KOPT-K1 (cell line): ENCODE data around the gene SLC35F3.

Source experiments
- H3K27ac ChIP-seq: fragments of 200-600 bp; sonication (generic); 2 replicates; pipeline ENCODE4 v1.5.1; 2016; ENCODE audit warnings: antibody characterized with exemption, mild to moderate bottlenecking, low read depth, low read length; ENCODE audit not compliant: poor library complexity, severe bottlenecking
- H3K36me3 ChIP-seq: fragments of 200-600 bp; sonication (generic); 2 replicates; pipeline ENCODE4 v1.5.1; 2017; ENCODE audit warnings: antibody characterized with exemption, mild to moderate bottlenecking, low read length, moderate library complexity; ENCODE audit not compliant: insufficient read depth
- H3K9me3 ChIP-seq: fragments of 200-600 bp; sonication (generic); 2 replicates; pipeline ENCODE4 v1.5.1; 2017; ENCODE audit warnings: antibody characterized with exemption, low read length, mild to moderate bottlenecking; ENCODE audit not compliant: insufficient read depth, poor library complexity, severe bottlenecking

Gene SLC35F3

DNA sequence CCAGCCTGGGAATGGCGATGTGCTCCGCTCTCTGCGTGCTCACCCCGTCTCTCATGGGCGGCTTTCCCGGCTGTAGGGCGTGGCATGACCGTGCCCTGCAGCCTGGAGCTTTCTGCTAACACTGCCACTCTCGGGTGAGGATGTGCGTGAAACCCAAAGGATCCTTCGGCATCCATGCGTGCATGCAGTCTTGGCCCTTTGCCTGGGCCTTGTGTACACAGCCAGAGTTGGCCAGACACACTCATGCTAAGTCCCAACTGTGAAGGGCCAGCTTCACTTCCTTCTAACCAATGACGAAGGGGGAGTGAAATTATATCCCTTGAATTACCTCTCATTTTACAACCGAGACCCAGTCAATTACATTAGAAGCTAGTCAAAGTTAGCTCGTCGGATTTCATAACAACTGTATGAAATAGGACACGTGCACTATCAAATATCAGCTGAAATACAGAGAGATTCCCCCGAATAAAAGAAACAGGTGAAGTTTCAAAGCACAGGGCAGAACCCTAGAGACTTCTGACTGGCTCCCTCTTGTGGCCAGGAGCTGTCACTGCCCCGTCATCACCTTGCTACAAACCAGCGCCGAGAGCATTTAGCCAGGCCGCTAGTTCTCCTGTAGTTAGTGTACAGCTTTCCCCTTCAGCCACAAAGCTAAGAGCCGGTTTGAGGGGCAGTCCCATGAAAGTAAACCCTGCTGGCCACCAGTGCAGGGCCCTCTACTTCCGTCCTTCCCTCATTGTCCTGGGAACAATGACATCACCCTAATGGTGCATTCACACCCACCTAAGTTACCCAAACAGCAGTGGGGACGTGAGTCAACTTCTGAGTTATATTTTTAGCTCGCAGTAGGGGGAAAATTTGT is 405.4 kb downstream of the SLC35F3 start:
- Histone ChIP-seq H3K9me3 (no peaks in the 10 kb centered on the region), H3K36me3 (no peaks in the 10 kb centered on the region), H3K27ac (no peak overlapping the region)

DNA sequence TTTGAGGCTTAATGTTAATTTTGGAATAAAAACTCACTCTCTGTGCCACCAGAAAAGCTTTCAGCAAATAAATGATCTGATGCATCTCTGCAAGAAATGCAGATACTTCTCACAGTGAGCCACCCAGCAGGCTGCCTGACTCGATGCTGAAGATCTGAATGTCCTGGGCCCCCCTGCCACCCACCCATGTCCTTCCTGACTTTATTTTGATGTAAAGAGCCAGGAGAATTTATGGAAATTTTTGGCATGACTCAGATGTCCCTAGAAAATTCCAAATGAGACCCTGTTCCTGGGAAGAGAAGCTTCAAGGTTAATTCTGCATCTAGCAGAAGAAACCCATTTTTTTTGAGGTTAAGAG is 406.0 kb downstream of the SLC35F3 start:
- no peaks in the 10 kb centered on the region for H3K9me3 ChIP-seq
- no peaks in the 10 kb centered on the region for H3K36me3 ChIP-seq
- no peak overlapping the region for H3K27ac ChIP-seq

DNA sequence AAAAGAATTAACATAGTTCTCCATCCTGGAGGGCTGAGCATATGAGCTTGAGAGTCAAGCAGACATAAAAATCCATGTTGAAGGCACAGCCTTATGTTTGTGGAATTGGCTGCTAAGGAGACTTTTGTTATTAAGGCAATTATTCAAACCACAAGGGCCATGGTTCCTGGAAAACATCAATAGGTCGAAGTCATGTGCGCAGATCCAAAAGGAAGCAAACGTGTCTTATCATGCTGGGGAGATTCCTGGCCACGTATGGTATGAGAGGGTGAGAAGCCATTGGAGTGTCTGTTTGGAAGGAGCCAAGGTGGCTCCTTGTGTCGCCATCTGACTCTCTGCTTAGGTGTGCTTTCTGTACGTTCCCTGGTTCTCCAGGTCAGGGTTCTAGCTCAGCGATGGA is 406.9 kb downstream of the SLC35F3 start:
- Histone ChIP-seq H3K36me3 (no peaks in the 10 kb centered on the region), H3K27ac (no peak overlapping the region), H3K9me3 (no peaks in the 10 kb centered on the region)

DNA sequence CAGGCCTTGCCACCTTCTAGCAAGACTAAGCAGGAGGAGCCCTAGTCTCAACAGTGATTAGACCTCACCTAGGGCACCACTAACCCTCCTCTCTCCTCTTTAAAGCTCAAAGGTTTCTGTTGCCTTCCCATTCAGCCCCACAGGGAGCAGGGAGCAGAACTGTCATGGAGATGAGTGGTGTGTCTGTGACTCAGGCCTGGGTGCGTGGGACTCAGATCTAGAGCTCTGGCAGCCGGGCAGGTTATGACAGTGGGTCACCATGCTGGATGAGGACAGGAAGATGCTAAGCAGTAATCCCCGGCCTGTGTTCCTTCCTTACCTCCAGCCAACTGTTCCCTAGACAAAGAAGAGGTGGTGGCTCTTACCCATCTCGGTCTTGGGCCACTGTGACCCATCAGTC is 408.7 kb downstream of the SLC35F3 start:
- H3K27ac ChIP-seq, result no peak overlapping the region

DNA sequence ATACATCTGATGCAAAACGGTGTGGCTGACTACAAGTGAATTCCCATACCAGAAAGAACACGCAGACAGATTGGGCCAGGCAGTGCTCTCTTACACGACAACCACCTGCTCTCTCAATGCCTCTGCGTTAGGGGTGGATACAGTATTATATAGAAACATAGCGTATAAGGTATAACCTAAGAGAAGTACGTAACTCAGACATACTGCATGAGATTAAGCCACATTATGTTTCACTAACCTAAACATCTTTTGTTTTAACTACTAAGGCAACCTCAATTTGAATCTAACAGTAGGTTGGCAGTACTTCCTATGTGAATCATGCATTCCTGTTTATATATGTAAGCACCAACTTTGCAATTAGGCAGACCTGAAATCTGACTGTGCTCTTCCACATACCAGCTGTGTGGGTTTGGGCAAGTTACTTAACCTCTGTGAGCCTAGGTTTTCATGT is 410.6 kb downstream of the SLC35F3 start:
- Histone ChIP-seq H3K27ac (peak overlapping the region; percentile 60), H3K36me3 (no peaks in the 10 kb centered on the region), H3K9me3 (no peaks in the 10 kb centered on the region)

More for the DNA sequence above, 408.7 kb downstream of the SLC35F3 start:
- no peaks in the 10 kb centered on the region for H3K36me3 ChIP-seq
- no peaks in the 10 kb centered on the region for H3K9me3 ChIP-seq

DNA sequence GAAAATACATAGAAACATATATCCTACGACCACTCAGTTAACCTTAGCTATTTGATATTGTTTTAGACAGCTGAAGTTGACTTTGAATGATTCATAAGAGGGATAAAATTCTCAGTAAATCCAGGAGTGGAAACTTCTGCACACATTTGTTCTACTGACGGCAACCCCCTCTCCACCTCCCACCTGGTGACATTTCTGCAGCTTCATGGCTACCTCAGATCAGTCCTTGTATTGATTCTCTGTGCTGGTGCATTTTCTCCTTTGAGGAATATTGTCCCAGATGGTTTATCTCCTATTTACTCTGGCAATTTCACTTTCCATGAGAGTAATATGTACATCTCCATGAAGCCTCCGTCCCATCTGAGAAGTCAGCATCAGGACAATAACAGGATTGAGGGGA is 411.1 kb downstream of the SLC35F3 start:
- peak overlapping the region; percentile 60 for H3K27ac ChIP-seq
- H3K36me3 ChIP-seq, result no peaks in the 10 kb centered on the region
- H3K9me3 ChIP-seq, result no peaks in the 10 kb centered on the region

DNA sequence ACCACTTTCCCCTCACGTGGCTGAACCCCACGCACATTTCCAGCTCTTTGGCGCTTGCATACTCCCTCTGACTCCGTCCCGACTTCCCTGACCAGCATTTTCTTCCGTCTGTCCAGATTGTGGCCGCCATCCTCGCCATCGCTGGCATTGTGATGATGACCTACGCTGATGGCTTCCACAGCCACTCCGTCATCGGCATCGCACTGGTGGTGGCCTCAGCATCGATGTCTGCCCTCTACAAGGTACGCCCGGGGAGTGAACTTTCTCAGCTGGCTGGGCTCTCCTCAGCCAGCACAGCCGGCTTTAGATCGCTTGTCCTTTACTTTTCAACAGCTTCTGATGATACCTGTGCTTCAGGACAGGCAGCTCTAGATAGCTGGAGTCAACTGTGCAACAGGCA is 412.0 kb downstream of the SLC35F3 start:
- Histone ChIP-seq H3K9me3 (no peaks in the 10 kb centered on the region), H3K27ac (no peak overlapping the region)

DNA sequence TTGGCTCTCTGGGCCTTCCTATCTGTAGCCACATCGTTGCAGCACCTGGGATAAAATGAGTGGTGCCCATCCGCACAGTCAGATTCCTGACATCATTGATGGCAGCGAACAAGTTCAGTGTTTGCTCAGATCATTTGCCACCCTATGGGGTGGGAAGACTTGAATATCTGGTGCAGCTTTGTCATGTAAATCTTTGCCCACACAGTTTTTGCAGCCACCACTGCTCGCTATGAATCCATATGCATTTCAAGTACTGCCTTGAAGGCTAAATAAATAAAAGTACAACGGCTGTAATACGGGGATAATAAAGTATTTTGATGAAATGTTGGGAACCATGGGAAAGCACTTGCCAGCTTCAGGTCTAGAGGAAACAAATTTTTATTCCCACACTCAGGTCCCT is 412.5 kb downstream of the SLC35F3 start:
- no peak overlapping the region for H3K27ac ChIP-seq

More for the DNA sequence above, 412.0 kb downstream of the SLC35F3 start:
- H3K36me3 ChIP-seq, result no peaks in the 10 kb centered on the region

DNA sequence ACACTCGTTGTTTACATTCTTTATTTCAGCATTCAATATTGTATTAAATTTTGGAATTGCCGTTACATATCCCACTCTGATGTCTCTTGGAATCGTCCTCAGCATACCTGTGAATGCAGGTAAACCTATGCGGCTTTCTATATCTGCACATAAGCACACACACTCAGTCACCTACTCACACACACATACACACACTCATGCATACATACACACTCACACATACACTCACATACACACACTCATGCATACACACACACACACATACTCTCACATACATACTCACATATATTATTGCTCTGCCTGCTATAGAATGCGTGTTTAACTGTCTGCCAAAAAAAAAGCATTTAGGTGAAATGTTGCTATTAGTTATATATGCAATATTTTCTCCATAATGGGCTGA is 415.6 kb downstream of the SLC35F3 start:
- Histone ChIP-seq H3K9me3 (no peaks in the 10 kb centered on the region), H3K27ac (no peak overlapping the region), H3K36me3 (no peaks in the 10 kb centered on the region)

More for the DNA sequence above, 412.5 kb downstream of the SLC35F3 start:
- H3K36me3 ChIP-seq, result no peaks in the 10 kb centered on the region
- no peaks in the 10 kb centered on the region for H3K9me3 ChIP-seq

DNA sequence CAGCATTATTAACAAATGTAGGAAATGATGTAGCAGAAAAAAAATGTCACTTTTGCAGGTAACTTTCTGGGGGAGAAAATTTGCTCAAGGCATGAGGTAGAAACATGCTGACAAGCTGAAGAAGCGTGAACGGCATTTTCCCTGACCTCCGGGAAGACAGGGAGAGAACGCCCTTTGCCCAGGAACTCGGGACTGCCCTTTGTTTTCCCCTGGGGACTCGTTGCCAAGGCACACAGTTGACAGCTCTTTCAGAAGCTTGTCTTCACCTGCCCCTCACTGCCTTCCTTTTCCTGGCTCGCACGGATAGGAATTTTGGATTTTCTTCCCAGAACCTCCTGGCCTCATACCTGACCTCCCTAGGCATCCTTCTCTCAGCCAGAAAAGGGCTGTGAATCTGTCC is 416.1 kb downstream of the SLC35F3 start:
- Histone ChIP-seq H3K9me3 (no peaks in the 10 kb centered on the region), H3K36me3 (no peaks in the 10 kb centered on the region), H3K27ac (no peak overlapping the region)

DNA sequence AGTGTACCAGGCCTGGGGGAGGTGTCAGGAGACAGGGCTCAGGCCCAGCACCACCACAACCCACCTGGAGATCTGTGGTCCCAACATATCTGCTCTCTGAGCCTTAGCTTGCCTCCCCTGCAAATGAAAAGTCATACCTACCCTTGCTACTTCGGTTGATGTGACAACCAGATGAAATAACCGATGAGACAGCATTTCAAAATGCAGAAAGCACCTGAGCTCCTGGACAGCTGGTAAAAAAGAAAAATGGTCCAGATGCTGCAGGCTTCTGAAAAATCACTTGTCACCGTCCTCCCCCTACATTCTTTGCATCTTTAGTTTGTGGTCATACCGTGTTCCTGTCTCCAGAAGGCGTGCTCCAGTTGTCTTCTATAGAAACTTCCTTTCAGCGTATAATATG is 416.8 kb downstream of the SLC35F3 start:
- Histone ChIP-seq H3K27ac (no peak overlapping the region), H3K36me3 (no peaks in the 10 kb centered on the region), H3K9me3 (no peaks in the 10 kb centered on the region)

DNA sequence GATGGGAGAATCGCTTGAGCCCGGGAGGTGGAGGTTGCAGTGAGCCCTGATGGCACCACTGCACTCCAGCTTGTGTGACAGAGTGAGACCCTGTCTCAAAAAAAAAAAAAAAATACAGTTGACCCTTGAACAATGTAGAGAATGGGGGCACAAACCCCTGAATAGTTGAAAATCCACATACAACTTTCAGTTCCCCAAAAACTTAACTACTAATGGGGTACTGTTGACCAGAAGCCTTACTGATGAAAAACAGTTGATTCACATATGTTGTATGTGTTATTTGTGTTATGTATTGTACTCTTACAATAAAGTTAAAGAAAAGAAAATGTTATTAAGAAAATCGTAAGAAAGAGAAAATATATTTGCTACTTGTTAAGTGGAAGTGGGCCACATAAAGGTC is 417.6 kb downstream of the SLC35F3 start:
- Histone ChIP-seq H3K36me3 (no peaks in the 10 kb centered on the region), H3K27ac (no peak overlapping the region), H3K9me3 (no peaks in the 10 kb centered on the region)

DNA sequence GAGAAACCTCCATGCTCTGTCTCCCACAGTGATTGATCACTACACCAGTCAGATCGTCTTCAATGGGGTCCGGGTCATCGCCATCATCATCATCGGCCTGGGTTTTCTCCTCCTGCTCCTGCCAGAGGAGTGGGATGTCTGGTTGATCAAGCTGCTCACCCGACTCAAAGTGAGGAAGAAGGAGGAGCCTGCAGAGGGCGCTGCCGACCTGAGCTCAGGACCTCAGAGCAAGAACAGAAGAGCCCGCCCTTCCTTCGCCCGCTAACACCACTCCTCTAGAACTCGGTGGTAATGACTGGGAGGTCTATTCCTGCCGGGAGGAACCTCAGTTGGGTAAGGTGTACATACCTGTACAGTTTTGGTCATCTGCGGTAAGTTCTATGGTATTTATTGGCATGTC is 418.5 kb downstream of the SLC35F3 start:
- H3K27ac ChIP-seq, result no peak overlapping the region
- H3K36me3 ChIP-seq, result no peaks in the 10 kb centered on the region
- no peaks in the 10 kb centered on the region for H3K9me3 ChIP-seq

DNA sequence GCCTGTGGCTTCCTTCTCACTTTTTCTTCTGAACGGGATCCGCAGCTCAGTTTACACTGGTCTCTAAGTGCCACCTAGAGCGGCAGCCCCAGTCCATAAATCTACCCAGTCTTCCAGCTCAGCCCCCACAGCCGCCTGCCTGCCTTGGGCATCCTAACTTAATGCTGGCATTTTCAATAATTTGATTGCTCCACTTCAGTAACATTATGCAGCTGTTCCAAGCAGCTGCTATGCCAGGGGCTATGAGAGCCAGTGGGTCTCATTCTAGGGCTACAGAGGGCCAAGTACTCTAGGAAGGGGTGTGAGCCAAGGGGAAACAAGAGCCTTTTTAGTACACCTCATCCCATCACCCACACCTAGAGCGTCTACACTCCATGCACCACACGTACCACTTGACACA is 420.3 kb downstream of the SLC35F3 start:
- Histone ChIP-seq H3K27ac (no peak overlapping the region), H3K36me3 (no peaks in the 10 kb centered on the region), H3K9me3 (no peaks in the 10 kb centered on the region)

DNA sequence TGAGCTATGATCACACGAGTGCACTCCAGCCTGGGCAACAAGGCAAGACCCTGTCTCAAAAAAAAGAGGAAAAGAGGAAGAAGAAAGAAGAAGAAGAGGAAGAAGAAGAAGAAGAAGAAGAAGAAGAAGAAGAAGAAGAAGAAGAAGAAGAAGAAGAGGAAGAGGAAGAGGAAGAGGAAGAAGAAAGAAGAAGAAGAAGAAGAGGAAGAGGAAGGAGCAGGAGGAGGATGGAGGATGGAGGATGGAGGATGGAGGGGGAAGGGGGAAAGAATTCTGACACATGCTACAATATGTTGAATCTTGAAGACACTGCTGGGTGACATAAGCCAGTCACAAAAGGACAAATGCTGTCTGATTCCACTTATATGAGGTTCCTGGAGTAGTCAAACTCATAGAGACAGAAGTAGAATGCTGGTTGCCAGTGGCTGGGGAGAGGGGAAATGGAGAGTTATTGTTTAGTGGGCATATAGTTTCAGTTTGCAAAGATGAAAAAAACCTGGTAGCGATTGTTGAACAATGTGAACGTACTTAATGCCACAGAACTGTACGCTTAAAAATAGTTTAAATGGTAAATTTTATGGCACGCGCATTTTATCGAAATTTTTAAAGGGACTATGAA is 421.5 kb downstream of the SLC35F3 start:
- H3K36me3 ChIP-seq, result no peaks in the 10 kb centered on the region

More for the DNA sequence above, 421.5 kb downstream of the SLC35F3 start:
- H3K9me3 ChIP-seq, result no peaks in the 10 kb centered on the region
- H3K27ac ChIP-seq, result peak overlapping the region; percentile 46
